Activated CD8-positive, alpha-beta memory T cell treated with anti-CD3 and anti-CD28 coated beads for 4 hours (primary cell): ENCODE measurements around the gene FZD4.
"Not testable (repeated sequence)": the region's sequence is repeated elsewhere in the genome, so short reads cannot be mapped to it uniquely, and the experiment has no call there.

Experiments
- DNase-seq, 2 donors: peaks; one replicate each; pipeline ENCODE4 v3.0.0-alpha.2; 2020; ENCODE audit warnings: low read depth in 2 of 2

The FZD4 gene

GRCh38 chr11:86938203-86938899 is 16.8 kb downstream of the FZD4 start:
- no peak for DNase-seq

GRCh38 chr11:86937193-86937806 is 17.9 kb downstream of the FZD4 start:
- not testable (repeated sequence) for DNase-seq

- DNase-seq: no peak
These were observed 20.1 kb downstream of the FZD4 start for GRCh38 chr11:86934926-86935579.

GRCh38 chr11:86934582-86934900 is 20.7 kb downstream of the FZD4 start:
- DNase-seq: no peak

GRCh38 chr11:86933891-86934581 is 21.2 kb downstream of the FZD4 start:
- DNase-seq: no peak

- DNase-seq: no peak
These were observed 22.0 kb downstream of the FZD4 start for GRCh38 chr11:86932924-86933875.

GRCh38 chr11:86932259-86932585 is 23.0 kb downstream of the FZD4 start:
- no peak for DNase-seq

- DNase-seq: no peak
These were observed 23.5 kb downstream of the FZD4 start for GRCh38 chr11:86931548-86932258.

- no peak for DNase-seq
These were observed 24.1 kb downstream of the FZD4 start for GRCh38 chr11:86930957-86931547.

- DNase-seq: no peak
These were observed 28.2 kb downstream of the FZD4 start for GRCh38 chr11:86926975-86927374.

- DNase-seq: no peak
These were observed 31.0 kb downstream of the FZD4 start for GRCh38 chr11:86923999-86924766.

GRCh38 chr11:86922225-86922624 is 33.0 kb downstream of the FZD4 start:
- DNase-seq: no peak

- DNase-seq: no peak
These were observed 35.5 kb downstream of the FZD4 start for GRCh38 chr11:86919557-86920210.

- no peak for DNase-seq
These were observed 36.2 kb downstream of the FZD4 start for GRCh38 chr11:86918973-86919372.

- no peak for DNase-seq
These were observed 36.7 kb downstream of the FZD4 start for GRCh38 chr11:86918496-86918895.

GRCh38 chr11:86917589-86917988 is 37.6 kb downstream of the FZD4 start:
- no peak for DNase-seq

GRCh38 chr11:86916330-86916729 is 38.9 kb downstream of the FZD4 start:
- no peak for DNase-seq

- DNase-seq: not testable (repeated sequence)
These were observed 39.3 kb downstream of the FZD4 start for GRCh38 chr11:86915850-86916249.

- no peak for DNase-seq
These were observed 40.2 kb downstream of the FZD4 start for GRCh38 chr11:86914865-86915519.
